Liver (tissue), 9 donors: ENCODE results near the gene HIGD1A. TPM values are rescaled to one million over a fixed set of nuclear protein-coding genes. Genes with fewer than 3 reads are reported as not detected.

ENCODE experiments used
- DNase-seq: peaks from one replicate; pipeline ENCODE4 v3.0.0-alpha.2; 2017; ENCODE audit warnings: low spot score
- H3K27ac ChIP-seq, 2 donors: one replicate each; pipeline ENCODE4 v1.7.0; 2013; ENCODE audit warnings: inconsistent platforms in 2 of 2, low read length in 2 of 2, control low read depth in 1 of 2, low read depth in 1 of 2, mild to moderate bottlenecking in 1 of 2
- H3K27me3 ChIP-seq, 4 donors: one replicate each; pipeline versions ENCODE4 v1.6.1 to v1.7.0; 2013; ENCODE audit warnings: low read length in 3 of 4, inconsistent platforms in 1 of 4, mild to moderate bottlenecking in 1 of 4, moderate library complexity in 1 of 4; ENCODE audit not compliant: control insufficient read depth in 4 of 4, insufficient read depth in 4 of 4
- H3K36me3 ChIP-seq, 4 donors: one replicate each; pipeline versions ENCODE4 v1.6.1 to v1.7.0; 2013; ENCODE audit warnings: low read length in 3 of 4, mild to moderate bottlenecking in 3 of 4, low read depth in 1 of 4, moderate library complexity in 1 of 4; ENCODE audit not compliant: control insufficient read depth in 4 of 4, insufficient read depth in 3 of 4
- H3K4me1 ChIP-seq, 4 donors: one replicate each; pipeline versions ENCODE4 v1.6.1 to v1.7.0; 2013; ENCODE audit warnings: low read length in 3 of 4, mild to moderate bottlenecking in 3 of 4, moderate library complexity in 1 of 4; ENCODE audit not compliant: control insufficient read depth in 4 of 4, insufficient read depth in 4 of 4
- H3K4me3 ChIP-seq, 3 donors: one replicate each; pipeline versions ENCODE4 v1.6.1 to v1.7.0; 2013; ENCODE audit warnings: low read length in 3 of 3, control low read depth in 1 of 3, low read depth in 1 of 3, mild to moderate bottlenecking in 1 of 3
- H3K9ac ChIP-seq, 2 donors: one replicate each; pipeline ENCODE4 v1.7.0; 2013; ENCODE audit warnings: low read length in 2 of 2, mild to moderate bottlenecking in 2 of 2, moderate library complexity in 2 of 2, control low read depth in 1 of 2, low read depth in 1 of 2
- H3K9me3 ChIP-seq, 4 donors: one replicate each; pipeline versions ENCODE4 v1.6.1 to v1.7.0; 2013; ENCODE audit warnings: low read length in 3 of 4; ENCODE audit not compliant: control insufficient read depth in 4 of 4
- CTCF ChIP-seq: fragments of 150-350 bp; IDR thresholded peaks from 2 replicates; pipeline ENCODE4 v1.5.1; 2017; ENCODE audit warnings: improper control_type of control experiment, low read depth, low read length; ENCODE audit not compliant: missing input control
- EGR1 ChIP-seq, 2 donors: IDR thresholded peaks; 2 replicates each; pipeline ENCODE4 v1.6.1; 2016 to 2018; ENCODE audit warnings: antibody characterized with exemption in 2 of 2, low read depth in 2 of 2
- FOXA2 ChIP-seq: IDR thresholded peaks from 2 replicates; pipeline ENCODE4 v1.6.1; 2016; ENCODE audit warnings: antibody characterized with exemption
- HNF4A ChIP-seq, 2 donors: conservative IDR thresholded peaks; 2 replicates each; pipeline ENCODE4 v1.6.1; 2016; ENCODE audit warnings: antibody characterized with exemption in 2 of 2, mild to moderate bottlenecking in 2 of 2
- HNF4G ChIP-seq: IDR thresholded peaks from 2 replicates; pipeline ENCODE4 v1.6.1; 2016; ENCODE audit warnings: antibody characterized with exemption
- JUND ChIP-seq, 2 donors: IDR thresholded peaks; 2 replicates each; pipeline ENCODE4 v1.6.1; 2016; ENCODE audit warnings: antibody characterized with exemption in 2 of 2
- MAX ChIP-seq: IDR thresholded peaks from 2 replicates; pipeline ENCODE4 v1.6.1; 2016; ENCODE audit warnings: antibody characterized with exemption
- NR2F2 ChIP-seq: IDR thresholded peaks from 2 replicates; pipeline ENCODE4 v1.6.1; 2016; ENCODE audit warnings: antibody characterized with exemption
- RAD21 ChIP-seq, 2 donors: IDR thresholded peaks; 2 replicates each; pipeline ENCODE4 v1.6.1; 2016; ENCODE audit warnings: antibody characterized with exemption in 2 of 2, mild to moderate bottlenecking in 2 of 2
- REST ChIP-seq: IDR thresholded peaks from 2 replicates; pipeline ENCODE4 v1.6.1; 2016; ENCODE audit warnings: antibody characterized with exemption, mild to moderate bottlenecking
- RXRA ChIP-seq, 2 donors: IDR thresholded peaks; 2 replicates each; pipeline ENCODE4 v1.6.1; 2017 to 2018; ENCODE audit warnings: antibody characterized with exemption in 2 of 2, mild to moderate bottlenecking in 1 of 2
- TAF1 ChIP-seq: conservative IDR thresholded peaks from 2 replicates; pipeline ENCODE4 v1.6.1; 2016; ENCODE audit warnings: antibody characterized with exemption, mild to moderate bottlenecking
- YY1 ChIP-seq: IDR thresholded peaks from 2 replicates; pipeline ENCODE4 v1.6.1; 2016; ENCODE audit warnings: antibody characterized with exemption, mild to moderate bottlenecking
- ZBTB33 ChIP-seq: IDR thresholded peaks from 2 replicates; pipeline ENCODE4 v1.6.1; 2016; ENCODE audit warnings: antibody characterized with exemption
- WGBS: extraction: QIAGEN DNeasy Blood & Tissue Kit; methylation state at CpG from one replicate; pipeline ENCODE4 v1.1.7; 2013; 5-methylcytosine and 5-hydroxymethylcytosine counted together
- polyA plus RNA-seq, 2 donors: library from polyadenylated mRNA; stranded (reverse) in 1 of 2; unstranded in 1 of 2; fragments of 200-250 nt in 1 of 2; fragments of >200 nt in 1 of 2; fragmentation: Nextera tagmentation in 1 of 2; extraction: Ambion mirVana in 1 of 2; gene quantifications; one replicate each; pipeline versions ENCODE4 v1.2.1 to v1.2.3, GENCODE V29; 2013 to 2015
- total RNA-seq, 2 donors: library from RNA; depleted of rRNA; stranded (reverse); fragments of >200 nt; gene quantifications; one replicate each; pipeline ENCODE4 v1.2.3, GENCODE V29; 2014
- donor health status: healthy.
- donor health status: healthy.
- donor health status: healthy.
- donor health status: healthy.
- donor health status: healthy.

The HIGD1A gene
- total and polyA plus RNA-seq, 4 donors: 117 to 256 (median 245) TPM

GRCh38 chr3:42769477-42770131 lies 34.7 kb downstream of the HIGD1A start (continued):
- TF ChIP-seq MAX: no peak
- TF ChIP-seq FOXA2: no peak
- TF ChIP-seq RXRA (IDR thresholded peaks at IDR 0.05): no peak
- TF ChIP-seq HNF4A (conservative IDR thresholded peaks at IDR 0.05): no peak
- TF ChIP-seq NR2F2: no peak
- no peak for TF ChIP-seq ZBTB33

GRCh38 chr3:42764561-42765295 lies 39.6 kb downstream of the HIGD1A start:
- Histone ChIP-seq H3K27me3 (no peaks in the 10 kb centered on the region), H3K36me3 (no peaks in the 10 kb centered on the region), H3K4me1 (peaks cover 10 to 20% (median 16%) of the 10 kb centered on the region in 4 donors), H3K9me3 (no peaks in the 10 kb centered on the region), H3K4me3 (no peak overlapping the region), H3K9ac (no peak overlapping the region), H3K27ac (no peak overlapping the region)
- no peak for DNase-seq
- WGBS: 84% methylated on average over 3 of the region's 3 CpGs
- TF ChIP-seq CTCF (no peak), JUND (IDR thresholded peaks at IDR 0.05) (no peak), RXRA (IDR thresholded peaks at IDR 0.05) (no peak), YY1 (no peak), MAX (no peak), ZBTB33 (no peak), FOXA2 (no peak), REST (no peak), TAF1 (no peak), HNF4G (no peak), RAD21 (IDR thresholded peaks at IDR 0.05) (no peak), EGR1 (IDR thresholded peaks at IDR 0.05; ENCODE audit: low read depth in 2 of 2) (no peak)
